NCI-H187 (cell line): Measurements from ENCODE around the gene UBQLN1.
A peak's percentile ranks its signal among the peaks of the same experiment; 100 is the strongest.
"Not testable (repeated sequence)": the region's sequence is repeated elsewhere in the genome, so short reads cannot be mapped to it uniquely, and the experiment has no call there.

Source experiments
- DNase-seq, 2 experiments: peaks; one replicate each; lab custom pipeline; 2025; lab: John Stamatoyannopoulos, UW

The UBQLN1 gene

GRCh38 chr9:83633255-83633654 is 74.5 kb downstream of the UBQLN1 start:
- no peak for DNase-seq

GRCh38 chr9:83630938-83631457 is 76.8 kb downstream of the UBQLN1 start:
- no peak for DNase-seq

GRCh38 chr9:83629433-83630104 is 78.2 kb downstream of the UBQLN1 start:
- no peak for DNase-seq

GRCh38 chr9:83628540-83628939 is 79.2 kb downstream of the UBQLN1 start:
- DNase-seq, result no peak

- no peak for DNase-seq
Observed at GRCh38 chr9:83625178-83625577, 82.6 kb downstream of the UBQLN1 start.

- no peak for DNase-seq
Observed at GRCh38 chr9:83623679-83624076, 84.1 kb downstream of the UBQLN1 start.

GRCh38 chr9:83622939-83623678 is 84.6 kb downstream of the UBQLN1 start, which contains the start of gene IDNK:
Gene IDNK, plus strand, starts transcription at chr9:83623143. Its CDS starts 29 bp downstream, at chr9:83623172.
- DNase-seq, result peak in 1 of 2 experiments; percentile 23

- no peak for DNase-seq
Observed at GRCh38 chr9:83622433-83622938, 85.3 kb downstream of the UBQLN1 start.

- DNase-seq, result no peak
Observed at GRCh38 chr9:83620841-83621636, 86.7 kb downstream of the UBQLN1 start.

GRCh38 chr9:83617299-83617698 is 90.5 kb downstream of the UBQLN1 start:
- DNase-seq, result no peak

GRCh38 chr9:83613298-83613697 is 94.5 kb downstream of the UBQLN1 start:
- DNase-seq, result not testable (repeated sequence)
